OCI-LY1 (cell line): ENCODE results near the gene HECW1.

Experiments
- CTCF ChIP-seq: fragments of 200-600 bp; sonication (generic), shearing (Covaris generic); IDR thresholded peaks from 2 replicates; pipeline ENCODE4 v1.5.1; 2017; ENCODE audit warnings: mild to moderate bottlenecking, antibody characterized with exemption, low read length, moderate library complexity, mixed read lengths
- EZH2 ChIP-seq: fragments of 200-600 bp; sonication (generic), shearing (Covaris generic); IDR thresholded peaks from 2 replicates; pipeline ENCODE4 v1.8.0; 2017; ENCODE audit warnings: borderline replicate concordance, mixed run types, mild to moderate bottlenecking, antibody characterized with exemption, low read length, moderate library complexity, mixed read lengths

- TF ChIP-seq EZH2, result no peak
- no peak for TF ChIP-seq CTCF
These were observed 272.3 kb downstream of the HECW1 start for GRCh38 chr7:43384616-43385308.
